Heart left ventricle (tissue), 16 donors: ENCODE data around the gene DDC. TPM values are rescaled to one million over a fixed set of nuclear protein-coding genes. Genes with fewer than 3 reads are reported as not detected.
"Not testable (repeated sequence)": the region's sequence is repeated elsewhere in the genome, so short reads cannot be mapped to it uniquely, and the experiment has no call there.

Source experiments
- ATAC-seq, 4 donors: fragments of 200-7000 bp; cut with Tn5 transposase; one replicate each; pipeline ENCODE4 v1.9.1; 2020 to 2022; ENCODE audit warnings: moderate library complexity in 4 of 4, mild to moderate bottlenecking in 3 of 4, moderate number of reproducible peaks in 1 of 4
- DNase-seq, 5 donors: peaks; one replicate each; pipeline ENCODE4 v3.0.0-alpha.2; 2020
- H3K27ac ChIP-seq, 12 donors: fragments of 200-600 bp; sonication (generic) in 4 of 12; one replicate each; pipeline versions ENCODE4 v1.5.0 to v1.8.0; 2016 to 2022; ENCODE audit warnings: mild to moderate bottlenecking in 2 of 12
- H3K27me3 ChIP-seq, 9 donors: fragments of 200-600 bp; sonication (generic) in 2 of 9; one replicate each; pipeline versions ENCODE4 v1.5.1 to v1.8.0; 2016 to 2022; ENCODE audit warnings: mild to moderate bottlenecking in 3 of 9
- H3K36me3 ChIP-seq, 9 donors: fragments of 200-600 bp; sonication (generic) in 2 of 9; one replicate each; pipeline versions ENCODE4 v1.5.0 to v1.8.0; 2018 to 2022; ENCODE audit warnings: mild to moderate bottlenecking in 2 of 9
- H3K4me1 ChIP-seq, 12 donors: fragments of 200-600 bp; sonication (generic) in 4 of 12; one replicate each; pipeline versions ENCODE4 v1.5.0 to v1.8.0; 2016 to 2022; ENCODE audit warnings: mild to moderate bottlenecking in 3 of 12
- H3K4me3 ChIP-seq, 12 donors: fragments of 200-600 bp; sonication (generic) in 4 of 12; one replicate each; pipeline versions ENCODE4 v1.5.0 to v1.8.0; 2017 to 2022; ENCODE audit warnings: mild to moderate bottlenecking in 9 of 12, moderate library complexity in 4 of 12
- H3K9me3 ChIP-seq, 12 donors: fragments of 200-600 bp; sonication (generic) in 4 of 12; one replicate each; pipeline versions ENCODE4 v1.5.0 to v1.8.0; 2016 to 2022; ENCODE audit warnings: mild to moderate bottlenecking in 1 of 12
- POLR2A ChIP-seq, 2 donors: fragments of 450-650 bp; IDR thresholded peaks; one replicate each; pipeline ENCODE4 v1.6.1; 2017; ENCODE audit warnings: antibody characterized with exemption in 2 of 2, mild to moderate bottlenecking in 2 of 2, moderate library complexity in 2 of 2
- WGBS, 4 donors: extraction: QIAGEN DNeasy Blood & Tissue Kit in 2 of 4; methylation state at CpG; one replicate each; pipeline versions ENCODE4 v1.1.5 to v1.1.7; 2013 to 2018; 5-methylcytosine and 5-hydroxymethylcytosine counted together
- intact Hi-C, 10 donors: fragments of 100-400 bp; cut with DNase I; formaldehyde crosslinking; loops; one replicate each; pipeline versions ENCODE4 v1.11.1 to v1.14.2; 2022
- polyA plus RNA-seq, 2 donors: library from polyadenylated mRNA; stranded (reverse); fragments of 200-250 nt; gene quantifications; one replicate each; pipeline ENCODE4 v1.2.3, GENCODE V29; 2013
- total RNA-seq, 9 donors: library from RNA; depleted of rRNA in 2 of 9; stranded (reverse); fragments of >200 nt in 2 of 9; fragmentation: NEBNext Ultra II Directional in 3 of 9; extraction: Animal tissue kit (Norgen Biotek cat#: 25700) in 3 of 9; gene quantifications; one replicate each; pipeline versions ENCODE4 v1.1.0 to v1.2.4, GENCODE V29; 2016 to 2023
- TF ChIP-seq, protein P1 (sequence below), 12 donors: fragments of 200-600 bp; sonication (generic) in 4 of 12; IDR thresholded peaks; one replicate each; pipeline versions ENCODE4 v1.5.0 to v1.8.0; 2018 to 2022; ENCODE audit warnings: antibody characterized with exemption in 12 of 12, mild to moderate bottlenecking in 5 of 12
- donor health status: ischemic (EF 13 %, LVEDD 7.1; RV severe dilation, severe dysfunction).
- donor health status: healthy with polysubstance abuse.
- donor health status: DM: no; HTN: yes; CAD: no.
- donor health status: DM: no; HTN: no; CAD: no.
- donor health status: ischemic (EF 25% LVEDD 6.9; RV normal size, moderate dysfunction).
- donor health status: ischemic (EF 25% LVEDD 5.7; RV mildly dilated, moderate dysfunction).
- donor health status: healthy.
- donor health status: DM: yes; HTN: yes; CAD: no.
- donor health status: ischemic (EF 35%, LVEDD 5.7; RV mildly dilated, moderate dysfunction).
- donor health status: nonischemic (EF 11% LVEDD 7.7; RV severe dilation, severe dysfunction).
- donor health status: DM: yes; HTN: yes; CAD: no.
- donor health status: PGD.
- donor health status: ischemic (EF 29% LVEDD 5.4; RV normal size, mild dysfunction).
- donor health status: nonischemic (EF 23%, LVEDD 6.1; RV moderate dilation, normal function).

DDC gene
- total and polyA plus RNA-seq, 11 donors: 0.08 TPM; not detected in 10

DNA sequence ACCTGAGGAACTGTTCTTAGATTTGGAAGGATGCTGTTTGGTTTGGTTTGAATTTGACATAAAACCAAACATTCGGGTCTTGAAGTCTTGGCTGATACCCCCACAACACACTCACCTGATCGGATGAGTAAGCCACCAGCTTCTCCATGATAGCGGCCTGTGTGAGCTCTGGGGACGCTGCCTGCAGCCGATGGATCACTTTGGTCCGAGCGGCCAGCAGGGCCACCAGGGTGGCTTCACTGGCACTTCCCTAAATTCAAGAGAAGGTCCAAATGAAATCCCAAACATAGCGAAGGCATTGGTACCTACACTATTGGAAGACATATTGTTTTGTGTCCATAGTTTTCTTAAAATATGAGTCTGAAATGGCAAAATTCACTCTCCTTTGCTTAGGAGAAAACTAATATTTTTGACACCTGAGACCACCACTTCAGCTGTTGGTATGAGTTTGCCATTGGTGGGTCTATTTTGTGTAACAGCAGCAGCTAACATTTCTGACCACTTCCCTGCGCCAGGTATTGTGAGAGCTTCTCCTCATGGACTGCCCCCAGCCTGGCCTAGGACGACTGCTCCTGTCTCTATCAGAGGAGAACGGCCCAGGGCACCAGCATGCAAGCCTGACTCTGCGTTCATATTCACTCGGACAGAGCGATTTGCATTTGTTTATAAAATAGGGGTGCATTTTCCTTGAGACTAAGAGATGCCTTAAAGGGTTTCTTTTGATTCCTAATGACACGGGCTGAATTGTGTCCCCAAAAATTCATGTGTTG is 35.9 kb downstream of the DDC start:
- WGBS, 4 donors: 78 to 83% (median 82%) methylated on average over 15 of the region's 15 CpGs
- TF ChIP-seq, protein P1, sequence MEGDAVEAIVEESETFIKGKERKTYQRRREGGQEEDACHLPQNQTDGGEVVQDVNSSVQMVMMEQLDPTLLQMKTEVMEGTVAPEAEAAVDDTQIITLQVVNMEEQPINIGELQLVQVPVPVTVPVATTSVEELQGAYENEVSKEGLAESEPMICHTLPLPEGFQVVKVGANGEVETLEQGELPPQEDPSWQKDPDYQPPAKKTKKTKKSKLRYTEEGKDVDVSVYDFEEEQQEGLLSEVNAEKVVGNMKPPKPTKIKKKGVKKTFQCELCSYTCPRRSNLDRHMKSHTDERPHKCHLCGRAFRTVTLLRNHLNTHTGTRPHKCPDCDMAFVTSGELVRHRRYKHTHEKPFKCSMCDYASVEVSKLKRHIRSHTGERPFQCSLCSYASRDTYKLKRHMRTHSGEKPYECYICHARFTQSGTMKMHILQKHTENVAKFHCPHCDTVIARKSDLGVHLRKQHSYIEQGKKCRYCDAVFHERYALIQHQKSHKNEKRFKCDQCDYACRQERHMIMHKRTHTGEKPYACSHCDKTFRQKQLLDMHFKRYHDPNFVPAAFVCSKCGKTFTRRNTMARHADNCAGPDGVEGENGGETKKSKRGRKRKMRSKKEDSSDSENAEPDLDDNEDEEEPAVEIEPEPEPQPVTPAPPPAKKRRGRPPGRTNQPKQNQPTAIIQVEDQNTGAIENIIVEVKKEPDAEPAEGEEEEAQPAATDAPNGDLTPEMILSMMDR (IDR thresholded peaks at IDR 0.05): no peak
- no peak for TF ChIP-seq POLR2A (IDR thresholded peaks at IDR 0.05)
- Histone ChIP-seq H3K27me3 (peaks cover 0 to 35% (median 0%) of the 10 kb centered on the region in 9 donors), H3K4me1 (no peaks in the 10 kb centered on the region), H3K27ac (no peak overlapping the region), H3K9me3 (peaks cover 0 to 9% (median 0%) of the 10 kb centered on the region in 12 donors), H3K4me3 (no peak overlapping the region), H3K36me3 (no peaks in the 10 kb centered on the region)
- ATAC-seq (no peak), DNase-seq (no peak)
- intact Hi-C loops: no loop called here

DNA sequence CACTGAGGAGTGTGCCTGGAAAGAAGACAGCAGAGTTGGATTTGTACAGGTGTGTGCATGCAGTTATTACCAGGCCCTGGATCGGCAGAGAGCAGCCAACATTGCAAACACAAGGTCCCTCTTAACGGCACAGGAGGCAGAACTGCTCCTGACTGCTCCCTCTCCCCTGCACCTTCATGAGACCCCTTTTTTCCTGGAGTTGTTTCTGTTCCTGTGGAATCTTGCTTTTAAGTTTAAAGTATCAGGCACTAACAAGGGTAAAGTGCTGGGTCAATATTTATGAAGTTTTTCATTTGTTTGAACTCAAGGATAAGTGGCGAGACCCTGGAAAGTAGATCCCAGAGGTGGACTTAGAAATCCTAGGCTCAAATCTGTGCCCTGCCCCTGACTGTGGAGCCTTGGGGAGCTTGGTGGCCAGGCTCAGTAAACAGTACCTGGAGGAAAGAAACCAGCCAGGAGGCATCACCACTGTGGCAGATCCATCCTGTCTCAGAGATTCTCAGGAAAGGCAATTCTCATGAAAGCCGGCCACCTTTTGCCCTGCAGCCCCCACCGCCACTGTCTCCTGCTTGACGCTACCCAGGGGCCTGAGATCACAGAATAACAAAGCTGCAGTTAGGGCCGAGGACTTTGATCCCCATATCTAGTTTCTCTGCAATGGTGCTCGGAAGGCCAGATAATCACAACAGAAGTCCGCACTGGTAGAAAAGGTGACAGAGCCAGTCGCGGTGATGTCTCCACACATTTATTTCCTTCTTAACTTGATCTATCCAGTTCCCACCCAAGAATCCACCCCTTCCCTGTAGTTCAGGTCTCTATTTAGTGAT is 36.7 kb downstream of the DDC start:
- DNase-seq (no peak), ATAC-seq (no peak)
- Histone ChIP-seq H3K4me3 (no peak overlapping the region), H3K27me3 (peaks cover 0 to 35% (median 0%) of the 10 kb centered on the region in 9 donors), H3K36me3 (no peaks in the 10 kb centered on the region), H3K9me3 (peaks cover 0 to 9% (median 0%) of the 10 kb centered on the region in 12 donors), H3K27ac (no peak overlapping the region), H3K4me1 (no peaks in the 10 kb centered on the region)
- WGBS, 4 donors: 30 to 39% (median 35%) methylated on average over 10 to 11 of the region's 11 CpGs
- TF ChIP-seq, protein P1 (IDR thresholded peaks at IDR 0.05): no peak
- TF ChIP-seq POLR2A (IDR thresholded peaks at IDR 0.05): no peak
- intact Hi-C loops: no loop called here

DNA sequence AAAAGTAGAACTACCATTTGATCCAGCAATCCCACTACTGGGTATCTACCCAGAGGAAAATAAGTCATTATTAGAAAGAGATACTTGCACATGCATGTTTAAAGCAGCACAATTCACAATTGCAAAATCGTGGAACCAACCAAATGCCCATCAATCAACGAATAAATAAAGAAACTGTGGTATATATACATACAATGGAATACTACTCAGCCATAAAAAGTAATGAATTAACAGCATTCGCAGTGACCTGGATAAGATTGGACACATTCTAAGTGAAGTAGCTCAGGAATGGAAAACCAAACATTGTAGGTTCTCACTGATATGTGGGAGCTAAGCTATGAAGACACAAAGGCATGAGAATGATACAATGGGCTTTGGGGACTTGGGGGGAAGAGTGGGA is 45.9 kb downstream of the DDC start:
- 60 to 71% (median 69%) methylated on average over 3 of the region's 3 CpGs for WGBS, 4 donors
- H3K27me3 ChIP-seq, H3K4me1 ChIP-seq: not testable (repeated sequence)

DNA sequence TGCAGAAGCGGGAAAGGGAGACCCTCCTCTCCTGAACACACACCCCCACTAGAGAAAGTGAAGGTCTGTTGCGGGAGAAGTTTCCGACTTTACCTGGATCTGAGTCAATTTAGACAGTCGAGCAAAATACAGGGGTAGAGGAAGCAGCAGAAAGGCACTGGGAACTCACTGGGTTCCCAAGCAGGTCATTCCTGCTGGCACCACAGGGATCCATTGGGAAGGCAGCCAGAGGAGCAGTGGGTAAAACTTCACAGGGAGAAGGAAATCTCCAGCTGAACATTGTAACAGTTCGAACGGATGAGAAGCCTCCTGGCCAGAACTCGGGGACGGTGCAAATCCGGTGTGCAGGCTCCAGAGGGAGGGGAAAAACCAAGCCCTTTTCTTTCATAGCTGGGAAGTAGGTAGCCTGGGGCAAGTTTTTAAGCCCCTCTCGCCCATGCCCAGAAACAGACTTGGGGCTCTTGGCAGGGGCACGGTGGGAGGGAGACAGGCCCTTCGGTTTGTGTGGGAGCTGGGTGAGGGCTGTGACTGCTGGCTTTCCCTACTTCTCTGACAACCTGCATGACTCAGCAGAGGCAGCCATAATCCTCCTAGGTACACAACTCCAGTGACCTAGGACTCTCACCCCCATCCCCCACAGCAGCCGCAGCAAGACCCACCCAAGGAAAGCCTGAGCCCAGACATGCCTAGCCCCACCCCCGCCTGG is 51.9 kb downstream of the DDC start:
- Histone ChIP-seq H3K4me1 (no peaks in the 10 kb centered on the region), H3K9me3 (peaks cover 0 to 9% (median 0%) of the 10 kb centered on the region in 12 donors), H3K4me3 (no peak overlapping the region), H3K27me3 (peaks cover 0 to 13% (median 0%) of the 10 kb centered on the region in 9 donors), H3K27ac (no peak overlapping the region), H3K36me3 (no peaks in the 10 kb centered on the region)
- no peak for TF ChIP-seq POLR2A (IDR thresholded peaks at IDR 0.05)
- TF ChIP-seq, protein P1 (IDR thresholded peaks at IDR 0.05): no peak
- intact Hi-C loops: no loop called here
- WGBS, 4 donors: 87 to 92% (median 89%) methylated on average over 12 to 14 of the region's 14 CpGs
- ATAC-seq (no peak), DNase-seq (no peak)

More for the DNA sequence above, 45.9 kb downstream of the DDC start:
- DNase-seq, ATAC-seq, H3K36me3 ChIP-seq, H3K4me3 ChIP-seq, H3K27ac ChIP-seq, intact Hi-C loops: not testable (repeated sequence)
- H3K9me3 ChIP-seq: peaks cover 0 to 18% (median 0%) of the 10 kb centered on the region in 12 donors
